ENCODE results near the gene RPE.

- TF ChIP-seq CTCF (IDR thresholded peaks at IDR 0.05; ENCODE audit: low read depth, low read length, poor library complexity, severe bottlenecking), result no peak
- no peak for TF ChIP-seq EZH2phosphoT487 (IDR thresholded peaks at IDR 0.05; ENCODE audit: borderline replicate concordance, low read length)
These were observed 36.7 kb upstream of the RPE start for GRCh38 chr2:209965723-209966122.

Measured in DOHH2 (cell line).